Skin of body (tissue), 3 donors: Measurements from ENCODE around the gene TMPRSS3. TPM values are rescaled to one million over a fixed set of nuclear protein-coding genes. Genes with fewer than 3 reads are reported as not detected.

Experiments used
- DNase-seq: peaks from one replicate; lab custom pipeline; 2025; lab: John Stamatoyannopoulos, UW
- small RNA-seq: library from RNA; depleted of rRNA; stranded (forward); fragments of <200 nt; gene quantifications from one replicate; pipeline ENCODE3, GENCODE V24; 2014; ENCODE audit warnings: low replicate concordance
- total RNA-seq: library from RNA; depleted of rRNA; stranded (reverse); fragments of >200 nt; gene quantifications from one replicate; pipeline ENCODE4 v1.2.3, GENCODE V29; 2014

Gene TMPRSS3
- total RNA-seq, 1 donor from 2014 or later, result 0.30 TPM

DNA sequence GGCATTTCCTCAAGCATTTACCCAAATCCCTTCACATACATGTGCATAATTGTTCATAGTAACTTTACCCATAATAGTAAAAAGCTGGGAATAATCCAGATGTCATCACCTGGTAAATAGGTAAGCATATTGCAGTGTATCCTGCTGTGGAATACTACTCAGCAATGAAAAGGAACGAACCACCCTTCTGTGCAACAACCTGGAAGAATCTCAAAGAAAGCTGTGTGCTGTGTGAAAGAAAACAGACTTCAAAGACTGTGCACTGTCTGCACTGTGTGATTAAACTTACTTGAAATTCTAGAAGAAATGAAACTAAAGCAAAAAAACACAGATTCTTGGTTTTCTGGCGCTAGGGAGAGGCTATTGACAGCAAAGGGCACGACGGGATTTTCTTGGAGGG, 58.6 kb downstream of the TMPRSS3 start:
- no peak for DNase-seq

DNA sequence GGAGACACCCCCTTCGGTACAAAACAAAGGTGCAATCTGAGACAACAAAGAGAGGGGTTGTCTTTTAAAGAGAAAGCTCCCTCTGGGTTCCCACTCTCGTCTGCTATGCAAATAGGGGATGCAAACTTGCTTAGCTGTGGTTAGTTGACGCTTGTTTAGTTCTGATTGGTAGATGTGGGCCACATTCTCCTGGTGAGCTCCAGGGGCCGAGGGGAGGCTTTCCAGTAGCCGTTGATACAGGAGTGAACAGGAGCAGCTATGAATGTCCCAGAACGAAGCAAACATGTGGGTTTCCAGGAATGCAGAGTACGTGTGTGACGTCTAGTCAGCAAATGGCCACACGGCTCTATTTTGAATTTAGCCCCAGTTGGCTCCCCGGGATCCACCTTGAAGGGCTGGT, 59.8 kb downstream of the TMPRSS3 start:
- no peak for DNase-seq

DNA sequence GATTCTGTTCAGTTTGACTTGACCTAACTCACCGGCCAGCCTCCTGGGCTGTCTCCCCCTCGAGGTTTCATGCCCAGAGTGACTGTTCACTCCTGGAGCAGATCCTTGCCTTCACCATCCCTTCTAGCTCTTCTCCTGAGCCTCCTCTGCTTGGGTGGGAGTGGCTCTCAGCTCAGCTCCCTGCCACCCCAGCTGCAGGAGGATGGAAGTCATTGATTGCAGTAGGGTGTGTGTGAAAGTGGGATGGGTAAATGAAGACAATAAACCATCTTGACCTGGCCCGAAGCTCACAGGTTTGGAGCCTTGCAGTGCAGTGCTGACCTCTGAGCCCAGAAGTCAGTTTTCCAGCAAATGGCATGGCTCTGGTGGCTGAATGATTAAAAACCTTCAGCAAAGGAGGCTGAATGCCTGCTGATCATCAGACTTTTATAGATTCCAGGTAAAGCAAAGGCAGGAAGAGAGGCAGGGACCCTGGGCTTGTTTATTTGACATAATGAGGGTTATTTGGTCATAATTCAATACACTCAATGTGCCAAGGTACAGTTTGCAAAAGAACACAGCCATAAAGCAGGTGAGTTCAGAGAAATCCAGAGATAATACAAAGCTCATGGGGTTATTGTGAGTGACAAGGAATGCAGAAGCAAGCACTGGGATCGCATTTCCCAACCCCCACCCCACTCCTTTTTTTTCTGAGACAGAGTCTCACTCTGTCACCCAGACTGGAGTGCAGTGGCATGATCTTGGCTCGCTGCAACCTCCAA, 63.1 kb downstream of the TMPRSS3 start:
- DNase-seq, result no peak

DNA sequence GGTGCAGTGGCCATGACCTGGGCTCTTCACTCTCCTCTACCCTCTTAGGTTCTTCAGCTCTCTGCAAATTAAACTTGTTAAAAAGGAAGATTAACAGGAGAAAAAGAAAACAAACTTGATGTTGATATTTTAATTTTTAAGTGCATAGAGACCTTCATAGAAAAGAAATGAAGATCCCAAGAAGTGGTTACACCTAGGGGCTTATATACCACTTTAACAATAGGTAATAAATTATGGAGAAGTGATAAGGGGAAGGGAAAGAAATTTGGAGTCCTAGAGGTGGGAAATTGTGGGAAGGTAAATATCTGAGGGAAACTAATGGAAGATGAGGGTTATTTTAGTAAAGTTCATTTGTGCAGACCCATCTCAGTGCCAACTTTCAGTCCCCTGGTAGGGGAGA, 64.2 kb downstream of the TMPRSS3 start:
- DNase-seq, result no peak

DNA sequence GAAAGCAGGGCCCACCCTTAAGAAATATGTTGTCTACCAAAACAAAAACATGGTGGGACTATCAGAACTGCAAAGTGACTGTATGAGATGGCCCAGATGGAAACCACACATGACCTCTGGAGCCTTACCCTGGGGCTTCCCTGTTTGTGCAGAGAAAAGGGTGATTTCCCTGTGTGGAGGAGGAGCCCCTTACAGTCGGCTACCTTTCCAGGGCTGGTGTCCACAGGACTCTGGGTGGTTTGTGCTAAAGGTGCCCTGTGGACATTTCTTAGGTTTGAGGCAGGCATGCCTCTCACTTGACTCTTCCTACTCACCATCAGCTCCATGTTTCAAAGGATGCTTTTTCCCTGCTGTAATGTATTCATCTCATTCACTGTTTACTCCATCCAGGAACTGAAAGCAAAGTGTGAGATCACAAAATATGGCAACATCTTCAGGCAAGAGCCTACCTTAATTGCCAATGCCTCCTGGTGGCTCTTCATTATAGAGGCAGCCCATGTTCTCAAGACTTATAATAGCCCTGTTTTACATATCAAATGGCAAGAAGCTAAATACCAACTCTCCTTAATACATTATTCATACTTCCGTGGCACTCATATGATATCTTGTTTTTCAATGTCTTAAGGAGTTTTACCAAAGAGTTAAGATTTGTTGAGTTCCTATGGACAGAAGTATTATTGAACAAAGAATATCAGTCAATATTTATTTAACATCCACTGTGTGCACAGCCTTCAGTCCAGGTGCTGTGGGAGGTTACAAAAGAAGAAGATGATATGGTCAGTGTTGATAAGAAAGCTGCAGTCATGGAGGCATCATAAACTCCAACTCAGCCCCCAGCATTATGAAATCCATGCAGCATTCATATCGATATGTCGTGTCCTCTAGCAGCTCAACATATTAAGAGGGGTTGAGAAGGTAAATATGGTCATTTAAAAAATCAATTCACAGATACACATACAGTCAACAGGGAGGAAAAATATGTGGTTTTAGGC, 65.2 kb downstream of the TMPRSS3 start:
- no peak for DNase-seq

DNA sequence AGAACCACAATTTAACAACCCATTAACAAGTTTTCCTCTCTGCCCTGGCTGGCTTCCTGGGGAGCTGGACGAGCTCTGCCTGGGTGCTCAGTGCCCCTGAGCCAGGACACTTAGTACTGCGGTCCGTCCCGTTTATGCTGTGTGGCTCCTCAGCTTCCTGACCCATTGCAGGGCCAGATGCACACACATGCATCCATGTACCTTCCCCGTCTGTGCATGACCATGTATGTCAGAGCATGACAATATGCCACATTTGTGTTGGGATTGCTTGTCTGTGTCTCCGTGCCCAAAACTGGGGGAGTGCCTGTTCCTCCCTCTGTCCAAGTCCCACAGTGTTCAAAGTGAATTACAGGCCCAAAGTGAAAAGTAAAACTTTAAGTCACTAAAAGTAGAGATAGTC, 71.0 kb downstream of the TMPRSS3 start:
- no peak for DNase-seq

Small RNA genes within 50 kb of the gene (small RNA-seq; reads per million reads assigned to genes)
- not detected for gene RNU6-1149P

Other genes starting within 250 kb of the TMPRSS3 start
- 19.2 TPM for gene ABCG1, start 176.9 kb downstream of the TMPRSS3 start, total RNA-seq
- gene TFF3, start 80.6 kb downstream of the TMPRSS3 start, total RNA-seq, result 5.1 TPM
- not detected for gene TFF2, start 45.1 kb downstream of the TMPRSS3 start, total RNA-seq
- not detected for gene TFF1, start 29.5 kb downstream of the TMPRSS3 start, total RNA-seq
- 0.20 TPM for gene UBASH3A, start 7.8 kb upstream of the TMPRSS3 start, total RNA-seq
- gene RSPH1, start 100.2 kb upstream of the TMPRSS3 start, total RNA-seq, result 0.39 TPM
- 3.9 TPM for gene SLC37A1, start 117.8 kb upstream of the TMPRSS3 start, total RNA-seq